HG03432 (cell line): ENCODE measurements around the gene NKD2.
"Not testable (repeated sequence)": the region's sequence is repeated elsewhere in the genome, so short reads cannot be mapped to it uniquely, and the experiment has no call there.

Experiments used
- ATAC-seq: cut with Tn5 transposase; IDR thresholded peaks from one replicate; pipeline ENCODE4 v1.9.1; 2021; ENCODE audit warnings: mild to moderate bottlenecking, moderate library complexity; ENCODE audit not compliant: unreplicated experiment

Gene NKD2

GRCh38 chr5:999032-999501 lies 9.5 kb upstream of the NKD2 start:
- ATAC-seq, result no peak

DNA sequence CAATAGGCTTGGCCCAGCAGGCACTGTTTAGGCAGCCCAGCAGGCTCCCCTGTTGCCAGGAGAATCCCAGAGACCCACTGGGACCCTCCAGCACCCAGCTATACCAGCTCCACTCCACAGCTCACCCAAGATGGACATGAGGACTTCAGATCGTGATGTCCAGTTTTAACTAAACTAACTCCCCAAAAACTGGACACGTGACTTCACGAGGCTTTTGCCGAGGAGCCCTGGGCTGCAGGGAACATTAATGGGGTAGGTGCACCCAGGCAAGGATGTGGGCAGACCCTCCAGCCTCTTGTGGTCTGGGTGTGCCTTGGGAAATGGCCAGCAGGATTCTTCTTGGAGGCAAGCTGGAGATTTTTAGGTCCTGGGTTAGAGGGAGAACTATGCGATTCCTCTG lies 8.9 kb upstream of the NKD2 start:
- no peak for ATAC-seq

DNA sequence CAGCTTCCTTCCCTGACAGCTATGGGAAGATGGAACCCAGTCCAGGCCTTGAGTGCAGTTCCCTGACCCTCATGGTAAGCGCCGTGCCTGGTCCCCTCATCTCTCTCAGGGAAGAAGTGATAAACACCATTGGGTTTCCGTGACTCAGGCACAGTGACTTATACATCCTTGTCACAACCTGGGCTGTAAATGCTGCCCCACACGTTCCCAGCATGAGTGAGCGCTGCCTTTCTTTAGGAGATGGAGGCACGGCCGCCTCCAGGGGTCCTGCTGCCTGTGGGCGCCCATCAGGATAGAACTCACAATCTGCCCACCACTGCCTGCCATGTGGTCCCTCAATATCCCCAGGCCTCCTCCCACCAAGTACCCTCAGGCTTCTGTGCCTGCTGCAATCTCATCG lies 8.3 kb upstream of the NKD2 start:
- no peak for ATAC-seq

- not testable (repeated sequence) for ATAC-seq
Measured at GRCh38 chr5:1000831-1001230, 7.8 kb upstream of the NKD2 start.

- ATAC-seq, result no peak
Measured at GRCh38 chr5:1001406-1002270, 7.0 kb upstream of the NKD2 start.

DNA sequence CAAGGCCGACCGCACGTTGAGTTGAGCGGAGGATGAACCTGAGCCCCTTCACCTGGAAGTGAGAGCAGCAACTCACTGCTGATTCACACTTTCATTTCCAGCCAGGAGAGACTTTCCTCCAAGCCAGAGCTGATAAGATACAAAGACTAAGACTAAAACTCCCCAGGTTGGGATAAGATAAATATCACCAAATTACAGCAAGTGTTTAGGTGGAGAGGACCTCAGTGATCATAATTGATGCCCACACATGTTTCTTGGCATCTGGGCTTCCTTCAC lies 6.4 kb upstream of the NKD2 start:
- ATAC-seq, result no peak

GRCh38 chr5:1002836-1003235 lies 5.8 kb upstream of the NKD2 start:
- no peak for ATAC-seq

DNA sequence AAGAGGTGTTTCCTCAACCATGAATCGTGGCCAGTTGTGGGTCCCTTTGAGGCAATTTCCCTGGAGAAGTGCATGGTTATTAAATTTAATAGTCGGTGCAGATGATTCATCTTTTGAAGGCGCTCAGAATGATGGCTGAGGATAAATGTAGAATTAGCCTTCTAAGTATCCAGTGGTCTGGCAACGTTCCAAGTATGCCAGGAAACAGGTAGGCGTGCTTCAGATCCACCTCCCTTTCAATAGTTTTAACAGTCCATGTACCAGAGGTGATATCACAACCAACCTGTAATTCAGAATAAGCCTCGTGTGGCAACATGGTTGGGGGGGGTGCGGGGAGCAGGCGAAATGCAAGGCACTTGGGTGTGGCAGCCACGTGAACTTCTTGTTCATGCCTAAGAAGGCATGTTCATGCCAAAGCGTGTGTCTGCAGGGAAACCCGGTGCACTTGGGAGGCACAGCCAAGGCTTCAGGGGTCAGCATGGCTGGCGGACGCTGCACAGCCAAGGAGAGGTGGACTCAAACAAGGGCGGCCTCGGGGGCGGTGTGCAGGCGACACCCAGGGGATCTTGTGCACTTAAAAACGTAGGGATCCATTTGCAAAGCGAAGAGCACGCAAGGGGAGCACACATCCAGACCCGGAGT lies 5.2 kb upstream of the NKD2 start:
- no peak for ATAC-seq

DNA sequence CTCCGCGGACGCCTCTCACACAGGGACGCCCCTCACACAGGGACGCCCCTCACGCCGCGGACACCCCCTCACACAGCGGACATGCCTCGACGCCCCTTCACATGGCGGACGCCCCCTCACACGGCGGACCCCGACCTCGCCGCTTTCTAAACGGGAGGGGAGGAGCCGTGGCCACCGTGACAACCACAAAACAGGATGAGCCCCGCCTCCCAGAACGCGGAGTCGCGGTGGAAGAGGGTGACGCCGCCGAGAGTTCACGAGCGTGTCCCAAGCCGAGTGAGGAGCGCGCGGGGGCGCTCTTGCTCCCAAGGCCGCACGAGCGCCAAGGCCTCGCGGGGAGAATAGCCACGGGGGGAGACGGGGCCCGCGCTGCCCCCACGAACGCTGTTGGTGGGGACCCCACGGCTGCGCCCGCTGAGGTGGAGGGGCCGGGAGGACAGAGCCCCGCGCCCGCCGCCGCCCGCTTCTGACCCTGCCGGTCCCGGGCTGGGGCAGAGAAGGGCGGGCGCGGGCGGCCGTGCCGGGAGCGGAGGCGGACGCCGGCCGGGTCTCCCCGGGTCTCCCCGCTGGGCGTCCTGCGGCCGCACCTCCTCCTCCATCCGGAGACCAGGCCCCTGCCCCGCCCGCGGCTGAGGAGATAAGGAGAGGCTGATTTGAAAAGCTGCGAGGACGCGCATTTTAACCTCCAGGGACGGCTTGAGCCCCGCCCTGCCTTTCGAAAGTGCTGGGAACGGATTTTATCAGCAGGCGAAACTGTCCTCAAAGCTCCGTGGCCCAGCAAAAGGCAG lies 3.9 kb upstream of the NKD2 start:
- ATAC-seq, result peak; percentile 34

DNA sequence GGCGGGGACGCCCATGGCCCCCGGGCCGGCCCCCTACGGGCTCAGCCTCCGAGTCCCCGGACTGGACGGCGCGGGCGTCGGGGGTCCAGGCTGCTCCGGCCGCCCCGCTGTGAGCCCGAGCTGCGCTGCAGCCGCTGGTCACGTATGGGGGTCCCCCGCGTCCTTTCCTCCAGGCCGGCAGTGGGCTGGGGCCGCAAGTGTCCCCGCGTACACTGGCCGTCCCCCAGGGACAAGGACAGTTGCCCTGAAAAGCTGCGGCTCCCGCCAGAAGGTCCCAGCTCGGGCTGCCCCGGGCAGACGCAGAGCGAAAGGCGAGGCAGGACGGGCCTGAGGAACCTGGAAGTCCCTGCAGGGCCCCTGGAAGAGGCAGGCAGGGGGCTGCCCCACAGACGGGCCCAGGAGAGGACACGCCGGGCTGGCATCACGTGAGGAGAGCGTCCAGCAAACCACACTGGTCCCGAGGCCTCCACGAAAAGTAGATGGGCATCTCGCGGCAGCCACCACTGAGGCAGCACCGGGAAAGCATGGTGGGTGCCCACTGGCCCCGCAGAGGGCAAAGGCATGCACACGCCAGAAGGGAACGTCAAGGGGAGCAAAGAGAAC lies 3.3 kb upstream of the NKD2 start:
- ATAC-seq, result no peak

DNA sequence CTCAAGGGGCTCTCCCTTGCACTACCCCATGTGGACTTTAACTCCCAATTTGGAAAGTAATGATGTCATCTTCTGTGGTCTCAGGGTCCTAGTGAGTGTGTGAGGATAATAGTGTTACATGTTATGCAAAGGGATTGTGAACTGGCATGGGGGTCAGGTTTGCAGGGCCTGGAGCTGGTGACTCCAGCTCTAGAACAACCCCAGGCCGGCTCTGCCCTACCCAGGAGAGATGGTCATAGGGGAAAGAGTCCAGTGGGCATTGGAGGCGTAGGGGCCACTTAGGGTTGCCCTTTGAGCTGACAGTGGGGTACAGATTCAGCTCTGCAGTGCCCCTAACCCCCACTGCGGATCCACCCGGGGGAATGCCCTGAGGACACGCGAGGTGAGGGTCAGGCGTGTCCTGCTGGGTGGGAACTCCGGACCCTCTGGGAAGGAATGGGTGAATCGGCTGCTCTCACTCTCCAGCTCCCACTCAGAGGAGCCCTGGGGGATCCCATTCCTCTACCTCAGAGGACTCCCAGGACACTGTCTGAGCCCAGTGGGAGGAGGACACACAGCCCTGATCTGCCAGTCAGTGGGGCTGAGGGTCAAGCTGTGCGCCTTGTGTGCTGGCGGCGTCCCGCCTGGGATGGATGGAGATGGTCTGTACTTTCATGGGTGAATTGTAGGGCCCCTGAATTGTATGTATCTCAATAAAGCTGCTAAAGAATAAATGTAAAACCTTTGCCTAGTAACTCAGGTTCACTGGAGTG lies 2.5 kb upstream of the NKD2 start:
- no peak for ATAC-seq

- ATAC-seq, result no peak
Measured at GRCh38 chr5:1006656-1007071, 1.9 kb upstream of the NKD2 start.

- ATAC-seq, result no peak
Measured at GRCh38 chr5:1007221-1007680, 1.4 kb upstream of the NKD2 start.

- ATAC-seq, result no peak
Measured at GRCh38 chr5:1007681-1008450, 736 bp upstream of the NKD2 start.

DNA sequence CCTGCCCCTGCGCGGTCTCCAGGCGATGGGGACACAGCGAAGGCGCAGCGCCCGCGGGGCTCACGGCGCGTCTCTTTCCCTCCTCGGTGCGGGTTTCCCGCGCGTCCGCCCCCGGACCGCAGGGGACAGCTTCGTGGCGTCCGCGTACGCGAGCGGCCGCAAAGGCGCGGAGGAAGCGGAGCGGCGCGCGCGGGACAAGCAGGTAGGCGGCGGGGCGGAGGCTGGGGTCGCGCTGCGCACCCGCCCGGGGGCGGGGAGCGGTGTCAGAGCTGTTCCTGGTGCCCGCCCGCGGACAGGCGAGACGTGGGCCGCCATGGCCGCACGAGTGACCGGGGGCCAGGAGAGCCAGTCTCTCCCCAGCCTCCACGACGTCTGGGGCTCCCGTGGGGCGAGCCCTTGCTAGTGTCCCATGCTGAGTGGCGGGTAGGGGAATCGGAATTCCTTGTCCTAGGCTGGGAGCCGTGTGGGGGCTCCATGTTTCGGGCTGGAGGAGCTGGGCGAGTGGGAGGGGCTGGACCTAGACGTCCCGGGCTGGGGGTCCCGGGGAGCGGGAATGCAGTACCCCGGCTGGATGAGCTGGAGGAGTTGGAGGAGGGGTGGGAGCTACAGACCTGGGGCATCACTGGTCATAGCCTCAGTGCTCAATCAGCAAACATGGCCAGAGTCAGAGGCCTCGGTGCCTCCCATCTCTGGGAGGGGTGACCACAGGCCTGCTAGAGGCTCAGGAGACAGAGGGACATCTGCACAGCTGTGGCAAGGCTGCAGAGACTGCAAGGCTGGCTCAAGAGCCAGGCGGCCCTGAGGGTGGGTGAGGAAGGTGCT lies 968 bp downstream of the NKD2 start:
- no peak for ATAC-seq

DNA sequence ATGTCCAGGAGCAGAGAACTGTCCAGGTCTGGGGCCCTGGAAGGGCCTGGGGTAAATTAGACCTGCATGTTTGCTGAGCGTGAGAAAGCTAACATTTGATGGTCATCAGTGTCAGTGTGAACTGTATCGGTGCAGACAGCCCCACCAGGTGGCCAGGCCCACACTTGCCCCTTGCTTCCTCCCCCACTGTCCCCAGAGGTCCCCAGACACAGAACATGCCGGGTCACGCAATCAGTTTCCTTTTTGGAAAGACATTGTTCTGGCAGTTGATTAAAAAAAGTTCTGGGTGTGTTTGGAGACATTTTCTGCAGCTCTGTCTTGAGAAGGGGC lies 1.5 kb downstream of the NKD2 start:
- ATAC-seq, result no peak

- no peak for ATAC-seq
Measured at GRCh38 chr5:1010641-1011046, 2.0 kb downstream of the NKD2 start.

DNA sequence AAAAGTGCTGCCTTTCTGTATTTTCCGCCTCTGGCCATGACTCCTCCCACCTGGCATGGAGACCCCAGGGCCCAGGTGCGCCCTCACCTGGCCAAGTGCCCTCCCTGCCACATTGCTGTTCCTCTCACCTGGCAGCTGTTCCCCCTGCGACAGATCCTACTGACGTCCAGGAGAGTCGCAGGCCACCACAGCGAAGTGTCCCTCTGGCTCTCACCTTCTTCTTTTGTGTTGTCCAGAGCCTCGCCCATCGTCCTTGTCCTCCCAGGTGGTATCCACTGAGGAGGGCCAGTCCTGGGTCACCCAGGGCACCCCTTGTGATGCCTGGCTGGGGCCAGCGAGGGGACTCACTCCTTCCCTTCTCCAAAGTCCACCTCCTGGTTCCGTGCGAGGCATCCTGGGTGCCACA lies 2.6 kb downstream of the NKD2 start:
- ATAC-seq, result no peak

GRCh38 chr5:1011741-1012312 lies 3.2 kb downstream of the NKD2 start:
- ATAC-seq, result no peak
